Amniotic epithelial cell (primary cell): ENCODE measurements around the gene DDX25.
"Not testable (repeated sequence)": the region's sequence is repeated elsewhere in the genome, so short reads cannot be mapped to it uniquely, and the experiment has no call there.

Experiments
- DNase-seq: peaks from one replicate; pipeline ENCODE4 v3.0.0-alpha.2; 2010; ENCODE audit warnings: low read depth

DDX25 gene

DNA sequence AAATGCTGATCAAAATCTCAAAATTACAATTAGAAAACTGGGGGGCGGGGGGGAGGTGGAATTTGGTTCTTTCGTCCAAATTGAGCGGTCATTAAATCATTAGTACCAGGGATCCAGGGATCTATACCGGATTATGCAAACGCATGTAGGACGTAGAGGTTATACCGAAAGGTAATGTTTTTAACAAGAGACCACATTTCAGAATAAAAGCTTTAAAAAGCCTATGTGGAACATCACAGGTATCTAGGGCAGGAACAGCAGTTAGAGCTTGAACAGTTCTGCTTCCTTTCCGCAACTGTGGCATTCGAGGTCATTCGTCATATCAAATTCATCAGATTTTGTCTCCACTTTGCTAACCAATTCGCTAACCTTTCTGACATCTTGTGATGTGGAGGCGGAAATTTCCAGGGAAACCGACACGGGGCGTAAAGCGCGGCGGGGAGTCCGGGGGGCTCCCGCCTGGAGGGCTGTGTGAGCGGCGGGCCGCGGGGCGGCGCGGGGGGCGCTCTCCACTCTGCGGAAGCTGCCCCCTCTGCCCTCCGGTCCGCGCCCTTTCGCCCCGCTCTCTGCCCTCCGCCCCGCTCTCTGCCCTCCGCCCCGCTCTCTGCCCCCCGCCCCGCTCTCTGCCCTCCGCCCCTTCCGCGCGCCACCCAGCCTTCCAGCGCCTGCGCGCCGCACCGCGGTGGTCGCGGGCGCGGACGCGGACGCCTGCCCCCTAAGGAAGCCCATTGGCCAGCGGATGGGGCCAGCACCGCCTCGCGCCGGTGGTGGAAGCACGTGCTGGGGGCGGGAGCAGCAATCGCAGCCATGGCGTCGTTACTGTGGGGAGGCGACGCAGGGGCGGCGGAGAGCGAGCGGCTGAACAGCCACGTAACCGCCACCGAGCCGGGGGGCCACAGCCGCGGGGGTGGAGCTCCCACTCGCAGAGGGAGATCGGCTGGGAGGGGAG, at the start of gene DDX25:
TSS of gene DDX25 (plus strand) at position 798 of the 949 bp plus-strand sequence. CDS start at position 808, 10 bp downstream.
- no peak for DNase-seq

DNA sequence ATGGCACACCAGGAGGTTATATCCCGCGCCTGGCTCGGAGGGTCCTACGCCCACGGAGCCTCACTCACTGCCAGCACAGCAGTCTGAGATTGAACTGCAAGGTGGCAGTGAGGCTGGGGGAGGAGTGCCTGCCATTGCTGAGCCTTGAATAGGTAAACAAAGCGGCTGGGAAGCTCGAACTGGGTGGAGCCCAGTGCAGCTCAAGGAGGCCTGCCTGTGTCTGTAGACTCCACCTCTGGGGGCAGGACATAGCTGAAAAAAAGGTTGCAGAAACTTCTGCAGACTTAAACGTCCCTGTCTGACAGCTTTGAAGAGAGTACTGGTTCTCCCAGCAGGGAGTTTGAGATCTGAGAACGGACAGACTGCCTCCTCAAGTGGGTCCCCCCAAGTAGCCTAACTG, 46.6 kb upstream of the DDX25 start:
- DNase-seq: not testable (repeated sequence)

DNA sequence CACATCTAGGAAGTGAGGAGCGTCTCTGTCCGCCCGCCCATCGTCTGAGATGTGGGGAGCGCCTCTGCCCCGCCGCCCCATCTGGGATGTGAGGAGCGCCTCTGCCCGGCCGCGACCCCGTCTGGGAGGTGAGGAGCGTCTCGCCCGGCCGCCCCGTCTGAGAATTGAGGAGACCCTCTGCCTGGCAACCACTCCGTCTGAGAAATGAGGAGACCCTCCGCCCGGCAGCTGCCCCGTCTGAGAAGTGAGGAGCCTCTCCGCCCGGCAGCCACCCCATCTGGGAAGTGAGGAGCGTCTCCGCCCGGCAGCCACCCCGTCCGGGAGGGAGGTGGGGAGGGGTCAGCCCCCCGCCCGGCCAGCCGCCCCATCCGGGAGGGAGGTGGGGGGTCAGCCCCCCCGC, 41.5 kb upstream of the DDX25 start:
- DNase-seq: not testable (repeated sequence)

DNA sequence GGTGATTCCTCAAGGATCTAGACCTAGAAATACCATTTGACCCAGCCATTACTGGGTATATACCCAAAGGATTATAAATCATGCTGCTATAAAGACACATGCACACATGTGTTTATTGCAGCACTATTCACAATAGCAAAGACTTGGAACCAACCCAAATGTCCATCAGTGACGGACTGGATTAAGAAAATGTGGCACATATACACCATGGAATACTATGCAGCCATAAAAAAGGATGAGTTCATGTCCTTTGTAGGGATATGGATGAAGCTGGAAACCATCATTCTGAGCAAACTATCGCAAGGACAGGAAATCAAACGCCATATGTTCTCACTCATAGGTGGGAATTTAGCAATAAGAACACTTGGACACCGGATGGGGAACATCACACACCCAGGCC, 39.0 kb upstream of the DDX25 start:
- not testable (repeated sequence) for DNase-seq

- no peak for DNase-seq
Observed at GRCh38 chr11:125869521-125869920, 34.8 kb upstream of the DDX25 start.

DNA sequence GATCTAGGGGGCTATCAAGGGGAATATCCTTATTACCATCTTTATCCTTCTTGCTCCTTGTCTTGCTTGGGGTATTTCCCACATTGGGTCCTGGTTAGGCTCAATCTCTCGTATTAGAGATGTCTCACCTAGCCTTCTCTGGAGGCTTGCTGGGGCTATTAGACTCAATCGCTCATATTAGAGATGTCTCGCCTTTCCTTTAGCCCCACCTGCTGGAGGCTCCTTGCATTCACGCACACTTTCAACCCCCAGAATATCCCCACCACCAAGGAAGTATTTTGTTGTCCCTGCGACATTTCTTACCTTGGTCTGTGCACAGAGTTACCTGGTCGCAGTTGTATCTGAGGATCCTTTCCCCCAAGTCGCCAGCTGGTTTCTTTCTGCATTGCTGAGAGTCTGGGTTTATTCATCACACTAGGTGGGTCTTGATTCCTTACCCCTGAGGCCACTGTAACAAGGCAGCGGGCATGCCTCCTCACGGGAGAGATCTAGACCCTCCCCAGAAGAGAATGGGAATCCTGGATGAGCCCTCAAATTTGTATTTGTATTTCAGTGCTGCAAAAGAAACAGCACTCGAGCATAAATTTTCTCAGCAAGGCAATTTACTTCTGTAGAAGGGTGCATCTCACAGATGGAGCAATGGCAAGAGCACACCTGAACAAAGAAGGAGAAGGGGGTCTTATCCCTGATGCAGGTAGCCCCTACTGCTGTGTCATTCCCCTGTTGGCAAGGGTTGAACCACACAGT, 32.7 kb upstream of the DDX25 start:
- peak; percentile 42 for DNase-seq

- DNase-seq: no peak
Observed at GRCh38 chr11:125872138-125872491, 32.2 kb upstream of the DDX25 start.

DNA sequence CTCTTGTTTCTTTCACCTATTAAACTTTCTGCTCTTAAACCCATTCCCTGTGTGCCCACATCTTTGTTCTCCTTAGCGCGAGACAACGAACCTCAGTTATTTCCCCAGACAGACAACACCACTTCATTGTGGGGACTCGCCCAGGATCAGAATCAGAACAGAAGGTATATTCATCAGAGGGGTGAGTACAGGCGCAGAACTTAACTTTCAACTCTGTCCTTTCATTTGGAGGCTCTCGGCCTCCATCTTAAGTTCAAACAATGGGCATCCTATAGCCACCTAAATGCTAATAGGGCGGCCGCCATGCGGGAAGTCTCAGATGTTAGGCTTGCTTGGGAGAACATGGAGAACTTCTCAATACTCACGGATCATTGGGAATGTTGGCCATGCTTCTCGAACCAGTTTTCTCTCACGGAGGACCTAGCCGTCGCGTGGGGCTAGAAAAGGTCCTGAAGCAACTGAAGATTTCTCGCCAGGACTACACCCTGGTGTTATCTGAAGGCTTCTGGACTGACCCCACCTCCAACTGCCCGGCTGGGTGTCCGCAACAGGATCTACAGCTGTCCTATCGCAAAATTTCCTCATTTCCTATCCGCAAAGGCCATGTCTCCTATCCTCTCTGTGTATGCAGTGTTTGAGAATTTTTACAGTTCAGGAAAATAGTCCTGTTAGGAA, 30.3 kb upstream of the DDX25 start:
- no peak for DNase-seq

GRCh38 chr11:125874556-125875124, 29.7 kb upstream of the DDX25 start:
- peak; percentile 69 for DNase-seq

DNA sequence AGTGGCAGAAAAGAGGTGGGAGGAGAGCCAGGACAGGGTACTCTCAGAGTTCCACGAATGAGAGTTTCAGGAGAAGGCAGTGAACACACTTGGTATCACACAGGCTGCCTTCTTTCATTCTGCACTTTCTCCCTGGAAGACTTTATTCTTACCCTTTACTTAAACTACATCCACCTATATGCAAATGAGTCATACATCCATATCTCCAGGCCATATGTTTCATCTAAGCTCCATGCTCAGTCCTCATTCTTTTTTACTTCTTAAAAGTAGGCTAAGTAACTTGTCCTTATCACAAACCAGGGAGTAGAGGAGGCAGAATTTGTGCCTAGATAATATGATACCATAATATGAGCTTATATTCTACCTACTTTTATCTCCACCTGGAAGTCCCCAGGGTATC, 23.0 kb upstream of the DDX25 start:
- DNase-seq: no peak

DNA sequence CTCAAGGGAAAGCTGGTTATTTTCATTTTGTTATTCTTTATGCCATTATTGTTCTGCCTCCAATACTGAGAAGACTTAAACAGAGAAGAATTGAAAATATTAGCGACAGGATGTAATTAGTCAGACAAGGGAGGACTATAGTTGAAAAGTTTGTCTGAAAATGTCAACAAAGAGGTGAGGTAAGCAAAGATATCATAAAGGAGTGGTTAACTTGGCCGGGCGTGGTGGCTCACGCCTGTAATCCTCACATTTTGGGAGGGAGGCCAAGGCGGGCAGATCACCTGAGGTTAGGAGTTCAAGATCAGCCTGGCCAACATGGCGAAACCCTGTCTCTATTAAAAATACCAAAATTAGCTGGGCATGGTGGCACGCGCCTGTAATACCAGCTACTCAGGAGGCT, 20.9 kb upstream of the DDX25 start:
- DNase-seq: no peak

DNA sequence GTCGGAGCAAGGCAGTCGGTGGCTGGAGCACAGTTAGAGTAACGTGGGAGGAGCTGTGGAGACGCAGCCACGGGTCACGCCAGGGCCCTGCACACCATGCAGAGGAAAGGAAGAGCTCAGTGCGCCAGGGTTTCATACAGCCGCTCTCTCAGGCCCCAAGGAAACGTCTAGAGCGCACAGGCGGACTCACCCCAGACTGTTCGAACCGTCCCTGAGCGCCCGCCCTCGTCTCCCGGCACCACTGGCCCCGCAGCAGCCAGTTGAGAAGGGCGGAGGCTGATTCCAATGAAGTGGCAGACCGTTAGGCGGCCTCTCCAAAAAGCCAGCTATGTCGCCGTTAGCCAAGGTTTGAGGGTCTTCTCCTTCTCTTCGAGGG, 17.3 kb upstream of the DDX25 start:
- DNase-seq: peak; percentile 42

- DNase-seq: peak; percentile 97
Observed at GRCh38 chr11:125887373-125888324, 16.7 kb upstream of the DDX25 start, which contains the start of gene HYLS1. HYLS1 (plus strand) TSS chr11:125887668; CDS start chr11:125899369, 11,701 bp downstream.

GRCh38 chr11:125890447-125891100, 13.7 kb upstream of the DDX25 start:
- DNase-seq: peak; percentile 28

DNA sequence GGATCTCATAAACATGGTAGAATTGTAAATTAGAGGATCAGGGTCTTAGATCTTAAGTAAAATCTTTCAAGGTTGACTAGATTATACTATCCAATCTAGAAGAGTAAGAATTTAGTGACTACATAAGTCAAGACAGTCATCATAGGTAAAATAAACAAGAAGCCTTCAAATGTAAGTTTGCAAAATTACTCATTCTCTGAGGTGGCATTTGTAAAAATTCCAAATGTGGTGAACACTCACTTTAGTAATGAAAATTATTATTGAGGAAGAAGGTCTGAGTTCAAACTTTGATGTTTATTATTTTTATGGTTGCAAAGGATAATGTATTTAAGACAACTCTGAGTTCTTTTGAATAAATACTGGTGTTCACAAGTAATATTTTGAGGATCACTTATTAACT, 12.2 kb upstream of the DDX25 start:
- DNase-seq: peak; percentile 10

- no peak for DNase-seq
Observed at GRCh38 chr11:125892994-125893393, 11.3 kb upstream of the DDX25 start.

GRCh38 chr11:125901872-125902271, 2.4 kb upstream of the DDX25 start:
- DNase-seq: no peak

- peak; percentile 11 for DNase-seq
Observed at GRCh38 chr11:125902277-125902926, 1.9 kb upstream of the DDX25 start.

GRCh38 chr11:125902927-125903710, 1.2 kb upstream of the DDX25 start, which contains the start of gene PUS3:
PUS3 (minus strand) TSS chr11:125903206; CDS start chr11:125896284, 6,922 bp downstream.
- peak; percentile 73 for DNase-seq
